BJ (cell line): ENCODE results near the gene TFEB. TPM values are rescaled to one million over a fixed set of nuclear protein-coding genes. Genes with fewer than 3 reads are reported as not detected.

Experiments
- CTCF ChIA-PET: fragments of 350-600 bp; formaldehyde crosslinking; extraction: SDS; loops from one replicate; lab custom pipeline; 2021; ENCODE audit warnings: antibody characterized with exemption, inconsistent platforms; lab: Yijun Ruan, JAX
- POLR2A ChIA-PET: fragments of 300-600 bp; sonication (Branson Sonifier 250); formaldehyde crosslinking; extraction: SDS; loops from one replicate; lab custom pipeline; 2021; ENCODE audit warnings: antibody characterized with exemption; lab: Charles Lee
- DNase-seq: peaks from one replicate; pipeline ENCODE4 v3.0.0-alpha.2; 2011; ENCODE audit warnings: low read depth
- H3K27me3 ChIP-seq: 2 replicates; pipeline ENCODE4 v1.6.0; 2011; ENCODE audit warnings: low read length; ENCODE audit not compliant: control insufficient read depth, insufficient read depth
- H3K36me3 ChIP-seq: 2 replicates; pipeline ENCODE4 v1.5.1; 2011; ENCODE audit warnings: low read length; ENCODE audit not compliant: control insufficient read depth, insufficient read depth
- H3K4me3 ChIP-seq: 2 replicates; pipeline ENCODE4 v1.5.1; 2011; ENCODE audit warnings: low read depth, mild to moderate bottlenecking, control low read depth, low read length
- polyA plus RNA-seq: library from polyadenylated mRNA; depleted of rRNA; stranded (reverse); fragments of >200 nt; gene quantifications from 2 replicates; pipeline ENCODE4 v1.2.3, GENCODE V29; 2011
- TF ChIP-seq, protein P1 (sequence below): IDR thresholded peaks from 2 replicates; pipeline ENCODE4 v1.5.1; 2011; ENCODE audit warnings: low read depth, mild to moderate bottlenecking, control low read depth, inconsistent platforms, low read length, moderate library complexity; ENCODE audit not compliant: insufficient read depth

Gene TFEB
- polyA plus RNA-seq, 1 experiment: 21.9 TPM

DNA sequence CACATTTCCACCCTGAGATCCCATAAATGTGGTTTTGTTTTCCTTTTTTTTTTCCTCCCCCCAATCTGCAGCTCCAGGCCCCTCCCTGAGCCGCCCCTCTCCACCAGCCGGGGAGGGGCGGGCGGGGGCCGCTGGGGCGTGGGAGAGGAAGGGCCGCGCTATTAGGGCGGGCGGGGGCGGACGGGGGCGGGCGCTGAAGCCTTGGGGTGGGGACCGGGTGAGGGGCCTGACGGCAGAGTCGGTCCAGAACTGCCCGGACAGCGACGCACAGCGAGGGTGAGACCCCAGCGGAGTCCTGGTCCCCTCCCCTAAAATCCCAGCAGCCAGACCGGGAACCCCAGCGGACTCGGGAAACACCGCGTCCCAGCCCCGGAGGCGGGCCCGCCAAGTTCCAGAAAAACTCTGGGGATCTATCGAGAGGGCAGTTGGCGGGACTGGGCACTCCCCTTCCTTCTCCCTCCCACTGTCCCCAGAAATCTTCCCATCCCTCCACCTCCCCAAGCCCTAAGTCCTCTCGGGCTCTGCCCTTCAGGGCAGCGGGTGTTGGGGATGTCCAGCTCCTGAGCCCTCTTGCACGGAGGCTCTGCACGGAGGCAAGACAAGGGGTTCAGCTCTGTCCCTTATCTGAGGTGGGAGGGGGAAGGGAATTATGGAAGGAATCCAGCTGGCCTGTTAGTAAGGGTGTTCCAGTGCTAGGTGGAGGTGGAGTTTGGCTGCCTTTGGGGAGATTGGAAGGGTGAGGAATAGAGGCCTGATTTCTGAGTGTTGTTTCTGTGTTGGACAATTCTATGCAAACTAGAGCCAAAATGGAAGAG, 45.4 kb upstream of the TFEB start, which contains the start of gene PRICKLE4:
TSS of gene PRICKLE4 (plus strand) at position 232 of the 815 bp plus-strand sequence. CDS start 2,692 bp downstream, outside the sequence.
- ChIA-PET POLR2A (no interaction called here), CTCF (interaction anchor here (1.2 to 2.9 kb wide), 4 partner anchors 76 to 269 kb away, joined by 3 to 19 read pairs (median 4); partner anchors contain the start of gene TAF8)
- Histone ChIP-seq H3K36me3 (peaks cover 3% of the 10 kb centered on the region), H3K27me3 (no peaks in the 10 kb centered on the region), H3K4me3 (peak within 1 kb of the TSS; percentile 74)
- TF ChIP-seq, protein P1, sequence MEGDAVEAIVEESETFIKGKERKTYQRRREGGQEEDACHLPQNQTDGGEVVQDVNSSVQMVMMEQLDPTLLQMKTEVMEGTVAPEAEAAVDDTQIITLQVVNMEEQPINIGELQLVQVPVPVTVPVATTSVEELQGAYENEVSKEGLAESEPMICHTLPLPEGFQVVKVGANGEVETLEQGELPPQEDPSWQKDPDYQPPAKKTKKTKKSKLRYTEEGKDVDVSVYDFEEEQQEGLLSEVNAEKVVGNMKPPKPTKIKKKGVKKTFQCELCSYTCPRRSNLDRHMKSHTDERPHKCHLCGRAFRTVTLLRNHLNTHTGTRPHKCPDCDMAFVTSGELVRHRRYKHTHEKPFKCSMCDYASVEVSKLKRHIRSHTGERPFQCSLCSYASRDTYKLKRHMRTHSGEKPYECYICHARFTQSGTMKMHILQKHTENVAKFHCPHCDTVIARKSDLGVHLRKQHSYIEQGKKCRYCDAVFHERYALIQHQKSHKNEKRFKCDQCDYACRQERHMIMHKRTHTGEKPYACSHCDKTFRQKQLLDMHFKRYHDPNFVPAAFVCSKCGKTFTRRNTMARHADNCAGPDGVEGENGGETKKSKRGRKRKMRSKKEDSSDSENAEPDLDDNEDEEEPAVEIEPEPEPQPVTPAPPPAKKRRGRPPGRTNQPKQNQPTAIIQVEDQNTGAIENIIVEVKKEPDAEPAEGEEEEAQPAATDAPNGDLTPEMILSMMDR: no peak
- no peak for DNase-seq

DNA sequence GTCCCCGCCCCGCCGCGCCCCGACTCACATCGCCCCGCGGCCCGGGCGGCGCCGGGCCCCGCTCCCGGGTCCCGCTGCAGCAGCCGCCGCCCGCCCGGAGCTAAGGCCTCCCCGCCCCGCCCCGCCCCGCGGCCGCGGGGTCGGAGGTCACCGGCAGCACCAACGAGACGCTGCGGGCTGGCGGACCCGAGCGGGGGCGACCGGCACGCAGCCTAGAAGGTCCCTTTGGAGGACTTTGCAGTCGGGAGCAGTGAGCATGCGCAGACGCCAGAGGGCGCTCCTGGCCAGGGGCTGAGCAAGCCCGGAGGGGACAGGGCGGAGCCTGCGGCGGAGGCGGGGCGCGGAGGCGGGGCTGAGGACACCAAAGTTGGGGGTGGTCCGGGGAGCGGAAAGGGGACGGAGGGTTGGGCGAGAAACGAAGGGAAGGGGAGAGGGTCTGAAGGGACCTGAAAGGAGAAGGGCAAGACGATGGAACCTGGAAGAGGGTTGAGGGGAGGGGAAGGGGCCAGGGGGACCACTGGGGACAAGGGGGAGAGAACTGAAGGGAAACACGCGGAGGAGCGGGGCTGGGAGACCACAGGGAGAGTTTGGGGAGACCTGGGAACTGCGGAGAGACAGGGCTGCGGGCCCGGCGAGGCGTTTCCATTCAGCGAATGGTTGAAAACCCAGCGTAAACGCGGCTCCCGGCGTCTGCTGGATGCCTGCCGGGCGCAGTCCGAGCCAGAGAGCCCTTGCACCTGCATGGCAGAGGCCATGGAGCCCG, 44.6 kb upstream of the TFEB start, which contains the start of gene FRS3:
TSS of gene FRS3 (minus strand) at position 113 of the 763 bp plus-strand sequence. CDS start 2,913 bp downstream, outside the sequence.
- Histone ChIP-seq H3K27me3 (no peaks in the 10 kb centered on the region), H3K4me3 (peak within 1 kb of the TSS; percentile 74), H3K36me3 (peaks cover 8% of the 10 kb centered on the region)
- TF ChIP-seq, protein P1: peak; percentile 96
- ChIA-PET CTCF (interaction anchor here (1.0 to 2.9 kb wide), 6 partner anchors 46 to 412 kb away, joined by 3 to 19 read pairs (median 4); no protein-coding TSS in a partner anchor), POLR2A (interaction anchor here (0.6 kb wide), 1 partner anchor 162 kb away, joined by 8 read pairs; no protein-coding TSS in a partner anchor)
- peak; percentile 51 for DNase-seq

DNA sequence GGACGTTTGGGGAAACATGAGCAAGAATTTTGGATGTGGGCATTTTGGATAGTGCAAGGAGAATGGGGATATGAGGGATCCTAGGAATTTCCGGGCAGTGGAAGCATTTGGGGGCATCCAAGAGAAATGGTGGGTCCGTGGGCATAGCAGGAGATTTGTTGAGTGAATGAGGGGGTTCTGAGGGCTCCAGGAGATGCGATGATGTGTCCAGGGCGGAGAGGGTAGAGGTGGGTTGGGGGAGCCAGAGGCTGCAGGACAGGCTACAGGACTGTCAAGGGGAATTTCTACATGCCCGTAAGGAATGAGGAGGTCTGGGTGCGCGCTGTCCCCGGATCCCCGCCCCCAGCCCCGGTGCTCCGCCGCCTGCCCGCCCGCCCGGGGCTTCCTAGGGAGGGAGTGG, 43.9 kb upstream of the TFEB start:
- Histone ChIP-seq H3K27me3 (no peaks in the 10 kb centered on the region), H3K4me3 (peak overlapping the region; percentile 74), H3K36me3 (peaks cover 11% of the 10 kb centered on the region)
- no peak for DNase-seq
- ChIA-PET CTCF (interaction anchor here (1.0 to 1.3 kb wide), 5 partner anchors 45 to 412 kb away, joined by 3 to 4 read pairs (median 3); no protein-coding TSS in a partner anchor), POLR2A (interaction anchor here (0.6 kb wide), 1 partner anchor 163 kb away, joined by 8 read pairs; no protein-coding TSS in a partner anchor)
- TF ChIP-seq, protein P1: no peak

DNA sequence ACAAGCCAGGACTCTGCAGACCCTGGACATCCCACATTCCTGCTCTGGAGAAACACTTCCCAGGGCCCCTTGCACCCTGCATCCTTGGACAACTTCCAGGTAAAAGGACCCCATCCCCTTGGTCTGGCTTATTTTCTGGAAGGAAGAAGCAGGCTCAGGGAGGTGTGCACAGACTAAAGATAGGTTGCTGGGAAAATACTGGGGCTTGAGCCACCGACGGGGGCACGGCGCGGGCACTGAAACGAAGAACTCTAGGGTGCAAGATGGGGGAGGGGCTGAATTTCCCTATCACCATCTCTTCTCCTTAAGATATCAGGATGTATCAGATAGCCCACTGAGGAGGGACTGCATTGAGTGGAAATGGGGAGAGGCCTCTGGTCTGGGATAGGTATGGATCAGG, 43.5 kb upstream of the TFEB start:
- ChIA-PET CTCF (interaction anchor here (0.9 to 5.9 kb wide), 8 partner anchors 7 to 411 kb away, joined by 3 to 49 read pairs (median 4); partner anchors contain the start of genes TFEB and TOMM6), POLR2A (interaction anchor here (0.7 kb wide), 1 partner anchor 402 kb away, joined by 3 read pairs; no protein-coding TSS in a partner anchor)
- peak overlapping the region; percentile 74 for H3K4me3 ChIP-seq
- peaks cover 11% of the 10 kb centered on the region for H3K36me3 ChIP-seq
- H3K27me3 ChIP-seq: no peaks in the 10 kb centered on the region
- DNase-seq: no peak
- TF ChIP-seq, protein P1: no peak
